ENCODE measurements around the gene ZDHHC4. TPM values are rescaled to one million over a fixed set of nuclear protein-coding genes. Genes with fewer than 3 reads are reported as not detected.

Gene ZDHHC4
- total and polyA plus RNA-seq, 2 of the 8 experiments (the other 6 are each of a cell fraction or from before 2014, with no cell fraction given), result 50.2 to 171 TPM

- TF ChIP-seq RBBP5 (IDR thresholded peaks at IDR 0.05; ENCODE audit: borderline replicate concordance, low read depth, low read length), result no peak
- TF ChIP-seq CREB1 (IDR thresholded peaks at IDR 0.05), result no peak
- no peak for TF ChIP-seq SUZ12 (IDR thresholded peaks at IDR 0.05; ENCODE audit: low read length)
- TF ChIP-seq TCF12 (IDR thresholded peaks at IDR 0.05; ENCODE audit: low read depth, low read length), result no peak
- no peak for TF ChIP-seq BACH1 (IDR thresholded peaks at IDR 0.05; ENCODE audit: low read length)
- no peak for TF ChIP-seq SIX5 (IDR thresholded peaks at IDR 0.05; ENCODE audit: low read depth, low read length)
- TF ChIP-seq MAFK (IDR thresholded peaks at IDR 0.05; ENCODE audit: low read depth, low read length), result no peak
- TF ChIP-seq BCL11A (IDR thresholded peaks at IDR 0.05; ENCODE audit: low read depth in 2 of 2, low read length in 2 of 2), result no peak
- no peak for TF ChIP-seq FOSL1 (IDR thresholded peaks at IDR 0.05; ENCODE audit: insufficient read depth, low read depth, low read length)
- no peak for TF ChIP-seq SRF (IDR thresholded peaks at IDR 0.05; ENCODE audit: low read depth, low read length)
Observed at GRCh38 chr7:6608081-6608480, 30.8 kb downstream of the ZDHHC4 start (continued).

Measured in H1 (cell line).